ENCODE results near the gene DHRSX. TPM values are rescaled to one million over a fixed set of nuclear protein-coding genes. Genes with fewer than 3 reads are reported as not detected.
"Not testable (repeated sequence)": the region's sequence is repeated elsewhere in the genome, so short reads cannot be mapped to it uniquely, and the experiment has no call there.

The DHRSX gene
- total RNA-seq, 3 donors from 2014 or later = 24.3 to 39.0 (median 29.2) TPM

DNA sequence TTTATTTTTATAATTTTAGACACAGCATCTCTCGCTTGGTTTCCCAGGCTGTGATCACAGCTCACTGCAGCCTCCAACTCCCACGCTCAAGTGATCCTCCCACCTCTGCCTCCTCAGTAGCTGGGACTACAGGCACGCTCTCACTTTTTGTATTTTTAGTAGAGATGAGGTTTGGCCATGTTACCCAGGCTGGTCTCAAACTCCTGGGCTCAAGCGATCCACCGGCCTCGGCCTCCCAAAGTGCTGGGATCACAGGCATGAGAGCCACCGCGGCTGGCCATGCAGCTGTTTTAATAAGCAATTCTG lies 39.1 kb downstream of the DHRSX start:
- TF ChIP-seq POLR2AphosphoS5 (IDR thresholded peaks at IDR 0.05) (no peak), POLR2A (IDR thresholded peaks at IDR 0.05) (no peak)
- TF ChIP-seq, protein P1, sequence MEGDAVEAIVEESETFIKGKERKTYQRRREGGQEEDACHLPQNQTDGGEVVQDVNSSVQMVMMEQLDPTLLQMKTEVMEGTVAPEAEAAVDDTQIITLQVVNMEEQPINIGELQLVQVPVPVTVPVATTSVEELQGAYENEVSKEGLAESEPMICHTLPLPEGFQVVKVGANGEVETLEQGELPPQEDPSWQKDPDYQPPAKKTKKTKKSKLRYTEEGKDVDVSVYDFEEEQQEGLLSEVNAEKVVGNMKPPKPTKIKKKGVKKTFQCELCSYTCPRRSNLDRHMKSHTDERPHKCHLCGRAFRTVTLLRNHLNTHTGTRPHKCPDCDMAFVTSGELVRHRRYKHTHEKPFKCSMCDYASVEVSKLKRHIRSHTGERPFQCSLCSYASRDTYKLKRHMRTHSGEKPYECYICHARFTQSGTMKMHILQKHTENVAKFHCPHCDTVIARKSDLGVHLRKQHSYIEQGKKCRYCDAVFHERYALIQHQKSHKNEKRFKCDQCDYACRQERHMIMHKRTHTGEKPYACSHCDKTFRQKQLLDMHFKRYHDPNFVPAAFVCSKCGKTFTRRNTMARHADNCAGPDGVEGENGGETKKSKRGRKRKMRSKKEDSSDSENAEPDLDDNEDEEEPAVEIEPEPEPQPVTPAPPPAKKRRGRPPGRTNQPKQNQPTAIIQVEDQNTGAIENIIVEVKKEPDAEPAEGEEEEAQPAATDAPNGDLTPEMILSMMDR (IDR thresholded peaks at IDR 0.05) = no peak
- Histone ChIP-seq H3K4me3 (no peak overlapping the region), H3K9me3 (no peaks in the 10 kb centered on the region), H3K4me1 (no peaks in the 10 kb centered on the region), H3K27ac (no peak overlapping the region), H3K36me3 (no peaks in the 10 kb centered on the region), H3K27me3 (no peaks in the 10 kb centered on the region)
- intact Hi-C loops (cut with DNase I; ENCODE audit: low total_unique reads) = no loop called here
- no peak for DNase-seq (ENCODE audit: low spot score in 2 of 2)

DNA sequence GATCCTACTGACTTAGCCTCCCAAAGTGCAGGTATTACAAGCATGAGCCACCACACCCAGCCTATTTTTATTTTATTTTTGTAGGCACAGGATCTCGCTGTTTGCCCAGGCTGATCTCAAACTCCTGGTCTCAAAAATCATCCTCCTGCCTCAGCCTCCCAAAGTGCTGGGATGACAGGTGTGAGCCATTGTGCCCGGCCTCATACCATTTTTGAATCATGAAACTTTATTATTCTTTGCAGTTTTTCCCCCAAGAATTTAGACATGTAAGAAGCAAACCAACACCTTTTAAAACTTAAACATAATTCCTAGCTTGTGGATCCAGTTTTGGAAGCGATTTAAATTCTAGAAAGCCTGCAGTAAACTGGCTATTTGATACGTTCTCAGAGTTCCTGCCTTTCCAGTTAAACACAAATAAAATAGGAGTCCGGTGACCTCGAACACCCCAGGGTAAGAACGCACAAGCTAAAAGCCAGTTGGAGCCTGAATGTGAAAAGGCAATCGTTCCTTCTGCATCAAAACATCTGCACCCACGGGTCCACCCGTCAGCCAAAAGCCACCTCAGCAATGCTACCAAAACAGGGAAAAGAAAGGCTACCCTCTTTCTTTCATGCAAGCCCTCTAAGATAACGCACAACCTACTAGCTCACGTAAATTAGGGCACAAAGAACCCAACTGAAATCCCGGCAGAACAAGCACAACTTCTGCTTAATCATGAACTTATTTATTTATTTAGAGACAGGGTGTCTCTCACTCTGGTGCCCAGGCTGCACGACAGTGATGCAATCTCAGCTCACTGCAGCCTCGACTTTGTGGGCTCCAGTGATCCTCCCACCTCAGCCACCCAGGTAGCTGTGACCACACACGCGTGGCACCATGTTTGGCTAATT lies 39.7 kb downstream of the DHRSX start:
- H3K27ac ChIP-seq; H3K27me3 ChIP-seq; H3K4me3 ChIP-seq; H3K9me3 ChIP-seq; H3K4me1 ChIP-seq; H3K36me3 ChIP-seq; intact Hi-C loops (cut with DNase I; ENCODE audit: low total_unique reads); DNase-seq (ENCODE audit: low spot score in 2 of 2): not testable (repeated sequence)

DNA sequence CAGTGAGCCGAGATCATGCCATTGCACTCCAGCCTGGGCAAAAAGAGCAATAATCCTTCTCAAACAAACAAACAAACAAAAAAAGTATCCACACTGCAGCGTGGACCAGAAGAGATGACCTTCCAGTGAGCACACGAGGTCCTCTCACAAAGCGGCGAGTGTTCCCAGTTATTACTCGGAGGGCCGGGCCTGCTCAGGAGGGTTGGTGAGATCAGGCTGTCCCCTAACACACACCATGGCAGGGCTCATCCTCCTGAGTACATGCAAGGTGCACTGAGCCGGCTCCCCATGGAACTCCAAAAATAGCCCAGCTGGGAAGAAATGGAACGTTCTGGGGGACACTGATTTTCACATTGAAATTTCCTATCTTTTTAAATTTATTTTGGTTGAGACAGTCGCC lies 40.7 kb downstream of the DHRSX start:
- DNase-seq (ENCODE audit: low spot score in 2 of 2); H3K9me3 ChIP-seq; intact Hi-C loops (cut with DNase I; ENCODE audit: low total_unique reads): not testable (repeated sequence)

DNA sequence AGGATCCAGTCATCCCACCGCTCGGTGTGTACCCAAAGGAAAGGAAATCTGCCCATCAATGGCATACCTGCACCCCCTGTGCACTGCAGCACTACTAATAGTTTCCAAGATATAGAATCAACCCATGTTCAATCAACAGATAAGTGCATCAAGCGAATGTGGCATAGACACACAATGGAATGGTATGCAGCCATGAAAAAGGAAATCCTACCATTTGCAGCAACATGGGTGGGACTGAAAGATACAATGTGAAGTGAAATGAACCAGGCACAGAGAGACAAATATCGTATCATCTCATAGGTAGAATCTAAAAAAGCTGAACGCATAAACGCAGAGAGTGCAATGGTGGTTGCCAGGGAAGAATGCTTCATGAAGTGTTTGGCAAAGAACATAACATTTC lies 42.5 kb downstream of the DHRSX start:
- H3K27ac ChIP-seq = no peak overlapping the region
- H3K9me3 ChIP-seq = no peaks in the 10 kb centered on the region
- intact Hi-C loops (cut with DNase I; ENCODE audit: low total_unique reads) = no loop called here
- H3K36me3 ChIP-seq = no peaks in the 10 kb centered on the region
- no peak for DNase-seq (ENCODE audit: low spot score in 2 of 2)
- no peak overlapping the region for H3K4me3 ChIP-seq
- no peaks in the 10 kb centered on the region for H3K27me3 ChIP-seq
- TF ChIP-seq POLR2A (IDR thresholded peaks at IDR 0.05) (no peak), POLR2AphosphoS5 (IDR thresholded peaks at IDR 0.05) (no peak)
- TF ChIP-seq, protein P1 (IDR thresholded peaks at IDR 0.05) = no peak
- H3K4me1 ChIP-seq = no peaks in the 10 kb centered on the region

More for the DNA sequence above, 40.7 kb downstream of the DHRSX start:
- H3K4me3 ChIP-seq, H3K27ac ChIP-seq, H3K36me3 ChIP-seq, H3K4me1 ChIP-seq, H3K27me3 ChIP-seq: not testable (repeated sequence)

DNA sequence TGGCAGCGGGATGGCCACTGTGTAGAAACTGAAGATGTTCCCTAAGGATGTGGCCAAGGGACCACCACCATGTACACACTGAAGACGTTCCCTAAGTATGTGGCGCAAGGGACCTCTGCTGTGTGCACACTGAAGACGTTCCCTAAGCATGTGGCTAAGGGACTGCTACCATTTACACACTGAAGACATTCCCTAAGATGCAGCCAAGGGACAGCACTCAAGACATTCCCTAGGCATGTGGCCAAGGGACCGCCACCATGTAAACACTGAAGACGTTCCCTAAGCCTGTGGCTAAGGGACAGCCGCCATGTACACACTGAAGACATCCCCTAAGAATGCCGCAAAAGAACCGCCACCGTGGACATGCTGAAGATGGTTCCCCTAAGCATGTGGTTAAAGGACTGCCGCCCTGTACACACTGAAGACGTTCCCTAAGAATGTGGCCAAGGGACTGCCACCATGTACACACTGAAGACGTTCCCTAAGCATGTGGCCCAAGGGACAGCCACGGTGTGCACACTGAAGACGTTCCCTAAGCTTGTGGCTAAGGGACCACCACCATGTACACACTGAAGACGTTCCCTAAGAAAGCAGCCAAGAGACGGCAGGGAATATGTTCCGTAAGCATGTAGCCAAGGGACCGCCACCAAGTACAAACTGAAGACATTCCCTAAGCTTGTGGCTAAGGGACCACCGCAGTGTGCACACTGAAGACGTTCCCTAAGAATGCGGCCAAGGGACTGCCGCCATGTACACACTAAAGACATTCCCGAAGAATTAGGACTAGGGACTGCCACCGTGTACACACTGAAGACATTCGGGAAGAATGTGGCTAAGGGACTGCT lies 43.3 kb downstream of the DHRSX start:
- no peaks in the 10 kb centered on the region for H3K4me1 ChIP-seq
- no peaks in the 10 kb centered on the region for H3K9me3 ChIP-seq
- no peak overlapping the region for H3K27ac ChIP-seq
- TF ChIP-seq, protein P1 (IDR thresholded peaks at IDR 0.05) = no peak
- TF ChIP-seq POLR2AphosphoS5 (IDR thresholded peaks at IDR 0.05) (no peak), POLR2A (IDR thresholded peaks at IDR 0.05) (no peak)
- H3K27me3 ChIP-seq = no peaks in the 10 kb centered on the region
- H3K36me3 ChIP-seq = no peaks in the 10 kb centered on the region
- intact Hi-C loops (cut with DNase I; ENCODE audit: low total_unique reads) = no loop called here
- DNase-seq (ENCODE audit: low spot score in 2 of 2) = no peak
- no peak overlapping the region for H3K4me3 ChIP-seq

DNA sequence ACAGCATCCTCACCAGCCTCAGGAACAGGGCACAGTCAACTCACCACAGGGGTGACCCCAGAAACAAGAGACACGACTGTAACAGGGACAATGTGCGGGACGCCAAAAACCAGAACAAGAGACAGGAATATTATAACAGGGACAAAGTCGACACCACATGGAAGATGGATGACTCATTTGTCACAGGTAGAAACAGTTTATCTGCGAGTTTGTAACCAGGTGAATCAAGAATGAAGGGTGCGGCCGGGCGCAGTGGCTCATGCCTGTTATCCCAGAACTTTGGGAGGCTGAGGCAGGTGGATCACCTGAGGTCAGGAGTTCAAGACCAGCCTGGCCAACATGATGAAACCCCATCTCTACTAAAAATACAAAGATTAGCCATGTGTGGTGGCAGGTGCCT lies 44.7 kb downstream of the DHRSX start:
- H3K9me3 ChIP-seq; intact Hi-C loops (cut with DNase I; ENCODE audit: low total_unique reads); DNase-seq (ENCODE audit: low spot score in 2 of 2); H3K4me1 ChIP-seq; H3K27ac ChIP-seq; H3K36me3 ChIP-seq; H3K4me3 ChIP-seq; H3K27me3 ChIP-seq: not testable (repeated sequence)

DNA sequence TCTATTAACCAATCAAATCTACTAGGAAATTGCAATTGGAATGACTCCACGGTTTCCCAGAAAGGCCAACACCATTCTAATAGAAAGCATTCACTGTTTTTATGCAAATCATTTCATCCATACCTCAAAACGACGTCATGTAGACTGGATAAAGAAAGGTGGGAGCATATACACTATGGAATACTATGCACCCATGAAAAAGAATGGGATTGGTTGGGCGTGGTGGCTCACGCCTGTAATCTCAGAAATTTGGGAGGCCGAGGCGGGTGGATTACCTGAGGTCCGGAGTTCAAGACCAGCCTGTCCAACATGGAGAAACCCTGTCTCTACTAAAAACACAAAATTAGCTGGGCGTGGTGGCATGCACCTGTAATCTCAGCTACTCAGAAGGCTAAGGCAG lies 46.2 kb downstream of the DHRSX start:
- intact Hi-C loops (cut with DNase I; ENCODE audit: low total_unique reads); H3K9me3 ChIP-seq; H3K4me3 ChIP-seq; H3K4me1 ChIP-seq; H3K36me3 ChIP-seq; DNase-seq (ENCODE audit: low spot score in 2 of 2); H3K27ac ChIP-seq; H3K27me3 ChIP-seq: not testable (repeated sequence)

All from breast epithelium (tissue), 4 donors.